HG03196 (cell line): Measurements from ENCODE around the gene ZNF579.
"Not testable (repeated sequence)": the region's sequence is repeated elsewhere in the genome, so short reads cannot be mapped to it uniquely, and the experiment has no call there.

Experiments used
- ATAC-seq: cut with Tn5 transposase; IDR thresholded peaks from one replicate; pipeline ENCODE4 v1.9.1; 2021; ENCODE audit not compliant: unreplicated experiment

Gene ZNF579

GRCh38 chr19:55541091-55541490 is 39.6 kb downstream of the ZNF579 start:
- no peak for ATAC-seq

GRCh38 chr19:55540619-55541018 is 40.0 kb downstream of the ZNF579 start:
- no peak for ATAC-seq

- ATAC-seq, result no peak
These were observed 41.3 kb downstream of the ZNF579 start for GRCh38 chr19:55539090-55539984.

- no peak for ATAC-seq
These were observed 42.5 kb downstream of the ZNF579 start for GRCh38 chr19:55538132-55538531.

- ATAC-seq, result no peak
These were observed 42.9 kb downstream of the ZNF579 start for GRCh38 chr19:55537741-55538111.

GRCh38 chr19:55536951-55537740 is 43.5 kb downstream of the ZNF579 start, which contains the start of gene SBK2:
Gene SBK2 (minus strand): TSS chr19:55537133. CDS start chr19:55536294, 839 bp downstream.
- no peak for ATAC-seq

- no peak for ATAC-seq
These were observed 44.3 kb downstream of the ZNF579 start for GRCh38 chr19:55536366-55536765.

- no peak for ATAC-seq
These were observed 44.7 kb downstream of the ZNF579 start for GRCh38 chr19:55535965-55536350.

GRCh38 chr19:55535173-55535964 is 45.3 kb downstream of the ZNF579 start:
- ATAC-seq, result no peak

GRCh38 chr19:55534280-55534679 is 46.4 kb downstream of the ZNF579 start:
- ATAC-seq, result not testable (repeated sequence)

- no peak for ATAC-seq
These were observed 49.7 kb downstream of the ZNF579 start for GRCh38 chr19:55530996-55531395.

GRCh38 chr19:55529636-55530234 is 50.9 kb downstream of the ZNF579 start:
- ATAC-seq, result no peak

- ATAC-seq, result no peak
These were observed 52.4 kb downstream of the ZNF579 start for GRCh38 chr19:55528030-55528803.

- ATAC-seq, result no peak
These were observed 53.2 kb downstream of the ZNF579 start for GRCh38 chr19:55527197-55528029.
